ENCODE results near the gene SDR39U1. TPM values are rescaled to one million over a fixed set of nuclear protein-coding genes. Genes with fewer than 3 reads are reported as not detected.
"Not testable (repeated sequence)": the region's sequence is repeated elsewhere in the genome, so short reads cannot be mapped to it uniquely, and the experiment has no call there.

The SDR39U1 gene, protein sequence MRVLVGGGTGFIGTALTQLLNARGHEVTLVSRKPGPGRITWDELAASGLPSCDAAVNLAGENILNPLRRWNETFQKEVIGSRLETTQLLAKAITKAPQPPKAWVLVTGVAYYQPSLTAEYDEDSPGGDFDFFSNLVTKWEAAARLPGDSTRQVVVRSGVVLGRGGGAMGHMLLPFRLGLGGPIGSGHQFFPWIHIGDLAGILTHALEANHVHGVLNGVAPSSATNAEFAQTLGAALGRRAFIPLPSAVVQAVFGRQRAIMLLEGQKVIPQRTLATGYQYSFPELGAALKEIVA
- total RNA-seq: 79.9 TPM
- polyA plus RNA-seq: 10 to 100 TPM; 46.1 to 63.1 (median 60.5) TPM

DNA sequence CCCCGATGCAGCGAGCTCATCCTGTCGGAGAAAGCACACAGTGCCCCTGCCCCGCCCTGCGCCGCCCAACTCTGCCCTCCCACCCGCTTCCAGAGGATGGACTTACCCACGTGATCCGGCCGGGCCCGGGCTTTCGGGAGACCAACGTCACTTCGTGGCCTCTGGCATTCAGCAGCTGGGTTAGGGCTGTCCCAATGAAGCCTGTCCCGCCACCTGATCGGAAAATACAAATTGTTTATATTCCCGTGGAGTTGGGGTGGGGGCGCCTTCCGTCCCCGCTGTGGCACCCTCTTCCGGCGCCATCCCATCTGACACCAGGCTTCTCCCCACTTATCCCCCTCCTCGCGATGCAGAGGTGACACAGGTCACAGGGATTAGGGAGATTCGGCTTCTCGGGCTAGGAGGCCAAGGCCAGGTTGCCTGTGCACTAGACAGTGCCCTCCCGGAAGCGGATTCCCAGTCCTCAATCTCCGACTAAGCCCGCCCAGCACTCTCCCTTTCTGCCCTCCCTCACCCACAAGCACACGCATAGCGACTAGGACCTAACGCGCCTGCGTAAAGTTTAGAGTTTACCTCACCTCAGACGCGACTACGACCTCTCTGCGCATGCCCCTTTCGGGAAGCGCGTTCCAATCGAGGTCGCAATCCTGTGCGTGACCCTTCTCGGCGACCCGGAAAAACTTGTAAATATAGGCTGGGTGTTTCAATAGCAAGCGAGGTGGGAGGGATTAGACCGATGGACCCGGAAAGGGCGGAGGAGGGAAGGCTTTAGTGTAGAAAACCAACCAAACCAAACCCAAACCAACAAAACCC is at the start of gene SDR39U1:
SDR39U1 (minus strand) TSS at position 537 of the 813 bp plus-strand sequence; CDS start at position 530, 7 bp downstream.
- peaks cover 12 to 52% (median 25%) of the 10 kb centered on the region in 4 donors for H3K4me1 Mint-ChIP-seq

DNA sequence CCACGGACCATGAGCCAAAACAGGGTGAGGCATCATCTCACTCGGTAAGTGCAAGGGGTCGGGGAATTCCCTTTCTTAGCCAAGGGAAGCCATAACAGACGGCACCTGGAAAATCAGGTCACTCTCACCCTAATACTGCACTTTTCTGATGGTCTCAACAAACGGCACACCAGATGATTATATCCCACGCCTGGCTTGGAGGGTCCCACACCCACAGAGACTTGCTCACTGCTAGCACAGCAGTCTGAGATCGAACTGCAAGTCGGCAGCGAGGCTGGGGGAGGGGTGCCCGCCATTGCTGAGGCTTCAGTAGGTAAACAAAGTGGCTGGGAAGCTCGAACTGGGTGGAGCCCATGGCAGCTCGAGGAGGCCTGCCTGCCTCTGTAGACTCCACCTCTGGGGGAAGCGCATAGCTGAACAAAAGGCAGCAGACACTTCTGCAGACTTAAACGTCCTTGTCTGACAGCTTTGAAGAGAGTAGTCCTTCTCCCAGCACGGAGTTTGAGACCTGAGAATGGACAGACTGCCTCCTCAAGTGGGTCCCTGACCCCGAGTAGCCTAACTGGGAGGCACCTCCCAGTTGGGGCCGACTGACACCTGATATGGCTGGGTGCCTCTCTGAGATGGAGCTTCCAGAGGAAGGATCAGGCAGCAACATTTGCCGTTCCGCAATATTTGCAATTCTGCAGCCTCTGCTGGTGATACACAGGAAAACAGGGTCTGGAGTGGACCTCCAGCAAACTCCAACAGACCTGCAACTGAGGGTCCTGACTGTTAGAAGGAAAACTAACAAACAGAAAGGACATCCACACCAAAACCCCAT is 49.2 kb upstream of the SDR39U1 start:
- DNase-seq; H3K36me3 ChIP-seq (ENCODE audit: control insufficient read depth, insufficient read depth, low read length); H3K4me3 ChIP-seq (ENCODE audit: low read depth, low read length); H3K4me3 Mint-ChIP-seq; H3K27me3 ChIP-seq (ENCODE audit: control insufficient read depth, insufficient read depth, low read length); H3K4me1 Mint-ChIP-seq; ATAC-seq (ENCODE audit: low read depth in 2 of 2); H3K4me1 ChIP-seq (ENCODE audit: control insufficient read depth, insufficient read depth, low read length, poor library complexity, severe bottlenecking); H3K36me3 Mint-ChIP-seq; H3K27ac Mint-ChIP-seq; H3K9me3 ChIP-seq (ENCODE audit: control insufficient read depth in 2 of 2, low read length in 2 of 2); H3K9me3 Mint-ChIP-seq; H3K27ac ChIP-seq (ENCODE audit: insufficient read depth, low read length, poor library complexity, severe bottlenecking): not testable (repeated sequence)
- peaks cover 11% of the 10 kb centered on the region for H3K27me3 Mint-ChIP-seq

More for the DNA sequence above, at the start of gene SDR39U1:
- H3K36me3 ChIP-seq (ENCODE audit: control insufficient read depth, insufficient read depth, low read length): peaks cover 32% of the 10 kb centered on the region
- H3K4me3 Mint-ChIP-seq: peak within 1 kb of the TSS; percentile 92 to 95 (median 94)
- H3K27me3 ChIP-seq (ENCODE audit: control insufficient read depth, insufficient read depth, low read length): no peaks in the 10 kb centered on the region
- peaks cover 26% of the 10 kb centered on the region for H3K36me3 Mint-ChIP-seq
- peak; percentile 96 to 100 (median 98) for DNase-seq
- peak within 1 kb of the TSS; percentile 95 for H3K4me3 ChIP-seq (ENCODE audit: low read depth, low read length)
- peaks cover 19% of the 10 kb centered on the region for H3K4me1 ChIP-seq (ENCODE audit: control insufficient read depth, insufficient read depth, low read length, poor library complexity, severe bottlenecking)
- peak within 1 kb of the TSS; percentile 95 to 99 (median 98) for H3K27ac Mint-ChIP-seq
- H3K9me3 ChIP-seq (ENCODE audit: control insufficient read depth in 2 of 2, low read length in 2 of 2): no peaks in the 10 kb centered on the region
- H3K27ac ChIP-seq (ENCODE audit: insufficient read depth, low read length, poor library complexity, severe bottlenecking): peak within 1 kb of the TSS; percentile 96
- peak; percentile 91 to 92 for ATAC-seq (ENCODE audit: low read depth in 2 of 2)
- no peaks in the 10 kb centered on the region for H3K27me3 Mint-ChIP-seq
- peaks cover 0 to 7% (median 0%) of the 10 kb centered on the region in 7 donors for H3K9me3 Mint-ChIP-seq

DNA sequence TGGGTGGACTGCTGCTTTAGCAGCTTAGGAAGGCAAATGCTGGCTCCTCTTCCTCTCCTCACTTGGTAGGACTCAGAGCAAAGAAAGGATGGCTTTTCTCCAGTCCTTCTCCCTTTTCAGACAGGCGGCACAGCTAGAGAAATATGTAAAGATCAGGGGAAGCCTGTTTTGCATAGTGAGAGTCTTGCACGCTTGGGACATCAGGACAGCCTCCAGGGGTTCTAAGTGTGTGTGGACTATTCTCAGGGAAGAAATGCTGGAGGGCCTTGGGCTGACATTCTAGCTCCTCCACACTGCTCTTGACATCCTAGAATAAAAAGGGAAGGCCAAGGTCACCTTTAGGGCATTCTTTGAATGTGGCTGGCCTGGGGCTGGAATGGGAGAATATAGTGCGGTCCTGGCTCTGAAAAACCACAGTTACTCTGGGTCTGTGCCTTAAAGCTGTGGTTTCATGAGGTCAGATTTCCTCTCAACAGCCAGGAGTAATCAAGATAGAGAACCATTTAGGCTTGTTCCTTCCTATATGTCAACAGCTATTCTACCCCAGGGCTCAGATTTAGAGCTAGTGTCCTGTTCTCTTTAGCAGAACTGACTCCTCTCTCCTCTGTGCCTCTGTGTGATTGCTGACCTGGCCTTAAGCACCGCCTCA is 41.2 kb upstream of the SDR39U1 start:
- Histone ChIP-seq H3K9me3 (ENCODE audit: control insufficient read depth in 2 of 2, low read length in 2 of 2) (no peaks in the 10 kb centered on the region), H3K4me3 (ENCODE audit: low read depth, low read length) (no peak overlapping the region), H3K27me3 (ENCODE audit: control insufficient read depth, insufficient read depth, low read length) (no peaks in the 10 kb centered on the region), H3K36me3 (ENCODE audit: control insufficient read depth, insufficient read depth, low read length) (no peaks in the 10 kb centered on the region), H3K27ac (ENCODE audit: insufficient read depth, low read length, poor library complexity, severe bottlenecking) (no peak overlapping the region), H3K4me1 (ENCODE audit: control insufficient read depth, insufficient read depth, low read length, poor library complexity, severe bottlenecking) (peaks cover 10% of the 10 kb centered on the region)
- peaks cover 0 to 22% (median 17%) of the 10 kb centered on the region in 4 donors for H3K4me1 Mint-ChIP-seq
- no peaks in the 10 kb centered on the region for H3K9me3 Mint-ChIP-seq
- DNase-seq: peak in 1 of 3 donors; percentile 56
- H3K27me3 Mint-ChIP-seq: no peaks in the 10 kb centered on the region
- peak; percentile 64 to 77 for ATAC-seq (ENCODE audit: low read depth in 2 of 2)
- no peaks in the 10 kb centered on the region for H3K36me3 Mint-ChIP-seq
- H3K27ac Mint-ChIP-seq: peak overlapping the region in 2 of 3 donors; percentile 26 to 57
- H3K4me3 Mint-ChIP-seq: peak overlapping the region in 2 of 4 donors; percentile 43 to 75

DNA sequence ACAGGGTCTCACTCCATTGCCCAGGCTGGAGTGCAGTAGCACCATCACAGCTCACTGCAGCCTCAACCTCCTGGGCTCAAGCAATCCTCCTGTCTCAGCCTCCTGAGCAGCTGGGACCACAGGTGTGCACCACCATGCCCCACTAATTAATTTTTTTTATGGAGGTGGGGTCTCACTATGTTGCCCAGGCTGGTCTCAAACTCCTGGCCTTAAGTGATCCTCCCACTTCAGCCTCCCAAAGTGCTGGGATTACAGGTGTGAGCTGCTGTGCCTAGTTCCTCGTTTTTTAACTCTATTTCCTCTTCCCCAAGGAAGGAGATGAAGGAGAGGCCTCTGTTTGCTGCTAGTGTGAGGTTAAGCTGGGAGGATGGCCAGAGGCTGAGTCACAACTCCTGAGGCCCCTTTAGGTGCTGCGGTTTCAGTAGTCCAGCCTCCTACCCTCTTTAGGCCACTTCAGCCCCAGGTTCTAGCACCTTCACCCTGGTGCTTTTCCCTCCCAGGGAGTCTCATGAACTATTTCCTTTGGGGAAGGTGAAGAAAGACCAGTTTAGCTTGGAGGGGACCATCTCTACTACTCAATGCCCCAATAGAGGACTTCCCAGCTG is 40.2 kb upstream of the SDR39U1 start:
- H3K4me3 ChIP-seq (ENCODE audit: low read depth, low read length); H3K27me3 Mint-ChIP-seq; ATAC-seq (ENCODE audit: low read depth in 2 of 2); DNase-seq; H3K27me3 ChIP-seq (ENCODE audit: control insufficient read depth, insufficient read depth, low read length); H3K4me1 ChIP-seq (ENCODE audit: control insufficient read depth, insufficient read depth, low read length, poor library complexity, severe bottlenecking); H3K9me3 Mint-ChIP-seq; H3K9me3 ChIP-seq (ENCODE audit: control insufficient read depth in 2 of 2, low read length in 2 of 2); H3K36me3 ChIP-seq (ENCODE audit: control insufficient read depth, insufficient read depth, low read length); H3K36me3 Mint-ChIP-seq; H3K27ac ChIP-seq (ENCODE audit: insufficient read depth, low read length, poor library complexity, severe bottlenecking): not testable (repeated sequence)
- H3K4me3 Mint-ChIP-seq: peak overlapping the region in 2 of 4 donors; percentile 43 to 75
- H3K4me1 Mint-ChIP-seq: peaks cover 0 to 22% (median 17%) of the 10 kb centered on the region in 4 donors
- peak overlapping the region in 1 of 3 donors; percentile 57 for H3K27ac Mint-ChIP-seq

DNA sequence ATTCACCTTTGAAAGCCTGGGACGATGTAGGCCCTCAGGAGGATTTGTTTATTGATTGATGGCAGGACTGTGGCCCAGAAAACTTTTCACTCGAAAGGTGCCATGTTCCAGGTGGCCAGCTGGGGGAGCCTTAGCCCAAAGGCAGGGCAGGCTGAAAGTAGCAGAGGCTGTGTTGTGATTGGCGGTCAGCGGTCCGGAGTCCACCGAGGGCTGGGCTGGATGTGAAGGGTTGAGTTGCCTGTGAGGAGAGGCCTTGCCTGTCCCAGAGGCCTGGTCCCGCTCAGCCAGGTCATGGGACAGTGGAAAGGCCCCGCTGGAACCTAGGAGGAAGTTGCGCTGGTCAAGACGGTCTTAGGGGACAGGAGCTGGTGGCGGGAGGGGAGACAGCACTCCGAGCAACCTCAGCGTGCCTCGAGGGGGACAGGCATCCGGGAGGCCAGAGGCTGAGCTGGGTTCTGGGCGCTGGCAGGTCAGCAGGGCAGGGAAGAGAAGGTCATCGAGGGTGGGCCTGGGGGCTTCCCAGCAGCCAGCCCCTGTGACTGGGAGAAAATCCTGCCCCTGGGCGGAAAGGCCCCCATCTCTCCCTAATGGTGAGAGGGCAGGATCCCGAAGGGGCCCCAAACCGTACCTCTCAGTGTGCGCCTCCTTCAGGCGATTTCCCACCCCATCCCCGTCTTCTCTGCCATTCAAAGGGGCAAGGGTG is 39.2 kb upstream of the SDR39U1 start:
- H3K9me3 Mint-ChIP-seq: no peaks in the 10 kb centered on the region
- H3K4me1 Mint-ChIP-seq: peaks cover 0 to 22% (median 17%) of the 10 kb centered on the region in 4 donors
- H3K4me3 ChIP-seq (ENCODE audit: low read depth, low read length): no peak overlapping the region
- peaks cover 10% of the 10 kb centered on the region for H3K4me1 ChIP-seq (ENCODE audit: control insufficient read depth, insufficient read depth, low read length, poor library complexity, severe bottlenecking)
- H3K27me3 ChIP-seq (ENCODE audit: control insufficient read depth, insufficient read depth, low read length): no peaks in the 10 kb centered on the region
- H3K36me3 ChIP-seq (ENCODE audit: control insufficient read depth, insufficient read depth, low read length): no peaks in the 10 kb centered on the region
- peak overlapping the region in 1 of 3 donors; percentile 83 for H3K27ac Mint-ChIP-seq
- DNase-seq (peak in 2 of 3 donors; percentile 3 to 43), ATAC-seq (ENCODE audit: low read depth in 2 of 2) (peak in 1 of 2 donors; percentile 50)
- no peak overlapping the region for H3K27ac ChIP-seq (ENCODE audit: insufficient read depth, low read length, poor library complexity, severe bottlenecking)
- peak overlapping the region in 2 of 4 donors; percentile 3 to 28 for H3K4me3 Mint-ChIP-seq
- no peaks in the 10 kb centered on the region for H3K36me3 Mint-ChIP-seq
- no peaks in the 10 kb centered on the region for H3K27me3 Mint-ChIP-seq
- no peaks in the 10 kb centered on the region for H3K9me3 ChIP-seq (ENCODE audit: control insufficient read depth in 2 of 2, low read length in 2 of 2)

DNA sequence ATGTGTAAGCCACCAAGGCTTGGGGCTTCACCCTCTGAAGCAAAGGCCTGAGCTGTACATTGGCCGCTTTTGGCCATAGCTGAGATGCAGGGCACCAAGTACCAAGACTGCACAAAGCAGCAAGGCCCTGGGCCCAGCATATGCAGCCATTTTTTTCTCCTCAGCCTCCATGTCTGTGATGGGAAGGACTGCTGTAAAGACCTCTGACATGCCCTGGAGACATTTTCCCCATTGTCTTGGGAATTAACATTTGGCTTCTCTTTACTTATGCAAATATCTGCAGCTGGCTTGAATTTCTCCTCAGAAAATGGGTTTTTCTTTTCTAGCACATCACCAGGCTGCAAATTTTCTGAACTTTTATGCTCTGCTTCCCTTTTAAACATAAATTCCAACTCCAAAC is 37.4 kb upstream of the SDR39U1 start:
- ATAC-seq (ENCODE audit: low read depth in 2 of 2); H3K36me3 Mint-ChIP-seq; H3K9me3 Mint-ChIP-seq; H3K9me3 ChIP-seq (ENCODE audit: control insufficient read depth in 2 of 2, low read length in 2 of 2); H3K27ac Mint-ChIP-seq; H3K27me3 Mint-ChIP-seq; H3K36me3 ChIP-seq (ENCODE audit: control insufficient read depth, insufficient read depth, low read length); DNase-seq; H3K4me3 Mint-ChIP-seq; H3K4me3 ChIP-seq (ENCODE audit: low read depth, low read length); H3K27me3 ChIP-seq (ENCODE audit: control insufficient read depth, insufficient read depth, low read length); H3K4me1 ChIP-seq (ENCODE audit: control insufficient read depth, insufficient read depth, low read length, poor library complexity, severe bottlenecking); H3K27ac ChIP-seq (ENCODE audit: insufficient read depth, low read length, poor library complexity, severe bottlenecking): not testable (repeated sequence)
- H3K4me1 Mint-ChIP-seq: peaks cover 0 to 22% (median 17%) of the 10 kb centered on the region in 4 donors
